ENCODE measurements around the gene PCCB.
"Not testable (repeated sequence)": the region's sequence is repeated elsewhere in the genome, so short reads cannot be mapped to it uniquely, and the experiment has no call there.

The PCCB gene

DNA sequence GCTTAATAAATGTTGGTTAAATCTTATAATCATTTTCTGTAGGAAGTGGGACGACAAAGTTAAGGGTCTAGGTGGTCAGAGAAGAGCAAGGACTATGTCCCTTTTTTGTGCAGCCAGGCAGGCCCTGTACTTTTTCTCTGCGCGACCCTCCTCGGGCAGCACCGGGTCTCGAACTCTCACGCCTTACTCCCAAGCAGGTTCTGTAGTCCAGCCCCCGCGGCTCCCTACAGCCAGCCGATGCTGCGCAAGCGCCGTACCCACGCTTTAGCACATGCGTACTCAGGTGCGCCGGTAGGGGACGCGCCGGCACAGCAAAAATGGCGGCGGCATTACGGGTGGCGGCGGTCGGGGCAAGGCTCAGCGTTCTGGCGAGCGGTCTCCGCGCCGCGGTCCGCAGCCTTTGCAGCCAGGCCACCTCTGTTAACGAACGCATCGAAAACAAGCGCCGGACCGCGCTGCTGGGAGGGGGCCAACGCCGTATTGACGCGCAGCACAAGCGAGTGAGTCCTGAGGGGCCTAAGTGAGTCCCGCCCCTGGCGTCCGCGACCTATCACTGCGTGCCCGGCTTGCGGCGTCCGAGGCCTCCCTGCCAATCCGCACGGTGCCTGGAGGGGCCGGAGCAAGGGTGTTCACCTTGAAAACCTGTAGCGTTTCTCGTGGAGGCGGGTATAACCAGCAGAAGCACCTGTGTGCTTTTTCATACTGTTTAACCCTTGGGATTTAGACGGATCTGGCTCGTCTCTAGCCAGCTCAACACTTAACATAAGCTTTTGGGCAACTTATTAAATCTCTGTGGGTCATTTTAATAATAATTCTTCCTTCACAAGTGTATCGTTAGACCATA, at the start of gene PCCB:
PCCB (plus strand) TSS at position 282 of the 844 bp plus-strand sequence; CDS start at position 318, 36 bp downstream.
- peak; percentile 81 for DNase-seq (ENCODE audit: insufficient read length, low spot score)
- FAIRE-seq, result peak; percentile 87

DNA sequence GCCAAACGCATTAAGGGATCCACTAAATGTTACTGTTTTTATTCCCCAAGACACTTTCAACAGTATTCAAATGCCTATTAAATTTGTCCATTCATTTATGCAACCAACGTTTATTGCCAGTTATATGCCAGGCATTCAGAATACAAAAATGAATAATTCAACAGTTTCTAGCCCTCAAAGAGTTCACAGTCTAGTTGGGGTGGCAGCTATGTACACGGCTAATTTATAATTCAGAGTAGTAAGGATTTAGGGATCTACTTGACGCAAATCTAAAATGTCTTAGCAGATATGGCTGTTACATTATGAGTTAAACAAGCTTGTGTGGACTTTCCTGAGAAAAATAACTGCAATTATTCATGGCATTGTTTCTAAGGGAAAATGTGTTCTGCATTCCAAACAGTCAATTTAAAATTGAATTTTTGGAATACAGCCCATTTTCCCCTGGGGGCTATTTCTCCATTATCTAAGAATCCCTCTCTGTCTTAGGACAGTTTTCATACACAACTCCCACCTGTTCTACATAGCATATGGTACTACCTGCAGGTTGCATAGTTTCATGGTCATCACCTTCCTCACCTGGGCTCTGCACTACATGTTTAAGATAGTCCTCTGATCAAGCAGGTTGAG, 42.5 kb upstream of the PCCB start:
- DNase-seq (ENCODE audit: insufficient read length, low spot score) (no peak), FAIRE-seq (no peak)

DNA sequence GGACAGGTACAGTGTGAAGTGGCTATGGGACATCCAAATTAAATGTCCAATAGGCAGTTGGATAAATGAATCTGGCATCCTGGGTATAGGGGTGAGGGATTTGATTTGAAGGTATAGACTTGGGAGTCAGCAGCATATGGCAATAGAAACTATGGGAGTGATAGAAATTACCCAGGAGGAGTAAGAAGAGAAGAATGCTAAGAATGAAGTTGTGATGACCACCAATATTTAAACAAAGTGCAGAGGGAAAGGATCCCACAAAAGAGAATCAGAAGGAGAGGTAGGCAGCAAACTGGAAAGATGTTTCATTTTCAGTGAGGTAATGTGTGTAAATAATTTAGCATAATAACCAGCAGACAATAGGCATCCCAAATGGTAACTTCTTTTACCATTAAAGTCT, 40.2 kb upstream of the PCCB start:
- FAIRE-seq, result no peak

DNA sequence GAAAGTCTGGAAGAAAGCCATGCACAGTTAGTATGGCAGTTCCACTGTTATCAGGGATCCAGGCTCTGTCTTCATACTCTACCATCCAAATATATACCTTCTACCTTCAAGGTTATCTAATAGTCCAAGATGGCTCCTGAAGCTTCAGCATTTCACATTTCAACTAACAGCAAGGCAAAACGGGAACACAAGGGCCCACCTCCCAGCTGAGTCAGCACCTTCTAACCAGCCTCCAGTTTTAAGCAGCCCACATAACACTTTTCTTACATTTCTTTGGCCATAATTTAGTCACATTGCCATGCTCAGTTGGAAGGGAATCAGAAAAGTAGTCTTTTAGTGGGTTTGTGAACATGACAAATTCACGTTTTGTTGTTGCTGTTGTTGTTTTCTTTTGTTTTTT, 38.6 kb upstream of the PCCB start:
- DNase-seq (ENCODE audit: insufficient read length, low spot score) (no peak), FAIRE-seq (no peak)

More for the DNA sequence above, 40.2 kb upstream of the PCCB start:
- DNase-seq (ENCODE audit: insufficient read length, low spot score), result no peak

DNA sequence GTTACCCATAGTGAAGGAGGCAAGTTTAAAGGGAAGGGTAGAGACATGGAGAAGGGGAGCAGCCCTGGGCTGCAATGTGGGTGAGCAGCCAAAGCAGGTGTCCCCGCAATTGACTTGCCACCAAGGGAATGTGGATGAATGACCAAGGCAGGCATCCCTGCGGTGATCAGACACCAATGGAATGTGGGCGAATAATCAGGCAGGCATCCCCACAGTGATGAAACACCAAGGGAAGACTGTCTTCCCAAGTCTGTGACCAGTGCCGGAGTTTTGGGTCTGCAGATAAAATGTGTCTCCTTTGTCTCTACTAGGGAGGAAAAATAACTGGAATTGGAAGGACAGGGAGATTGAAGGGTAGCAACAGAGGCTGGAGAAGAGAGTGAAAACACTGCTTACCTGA, 27.4 kb upstream of the PCCB start:
- DNase-seq (ENCODE audit: insufficient read length, low spot score); FAIRE-seq: not testable (repeated sequence)

DNA sequence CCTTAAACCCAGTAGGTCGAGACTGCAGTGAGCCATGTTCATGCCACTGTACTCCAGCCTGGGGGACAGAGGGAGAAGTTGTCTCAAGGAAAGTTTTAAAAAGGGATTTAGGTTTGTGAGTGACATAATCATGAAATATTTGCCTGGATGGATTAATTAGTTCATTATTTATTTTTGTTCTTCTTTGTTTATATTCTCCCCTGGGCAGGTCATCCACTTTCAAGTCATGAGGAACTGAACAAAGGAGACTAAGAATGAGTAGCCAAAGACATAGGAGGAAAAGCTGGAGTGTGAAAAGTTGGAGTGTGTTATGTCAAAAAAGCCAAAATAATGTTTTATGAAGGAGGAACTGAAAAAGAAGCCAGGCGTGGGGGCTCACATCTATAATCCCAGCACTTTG, 17.7 kb upstream of the PCCB start:
- DNase-seq (ENCODE audit: insufficient read length, low spot score) (no peak), FAIRE-seq (no peak)

DNA sequence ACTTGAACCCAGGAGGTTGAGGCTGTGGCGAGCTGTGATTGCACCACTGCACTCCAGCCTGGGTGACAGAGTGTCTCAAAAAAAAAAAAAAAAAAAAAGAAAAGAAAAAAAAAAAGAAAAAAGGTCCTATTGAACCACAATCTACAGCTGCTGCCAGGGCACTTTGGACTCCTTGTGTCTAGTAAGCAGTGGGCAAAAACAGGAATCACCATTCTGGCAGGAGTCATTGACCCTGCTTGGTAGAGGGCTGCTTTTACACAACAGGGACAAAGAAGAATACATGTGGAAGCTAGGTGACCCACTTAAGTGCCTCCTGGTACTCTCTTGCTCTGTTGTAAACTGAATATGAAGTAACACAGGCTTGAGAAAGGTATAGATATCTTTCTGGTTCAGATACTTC, 14.6 kb upstream of the PCCB start:
- DNase-seq (ENCODE audit: insufficient read length, low spot score) (no peak), FAIRE-seq (no peak)

DNA sequence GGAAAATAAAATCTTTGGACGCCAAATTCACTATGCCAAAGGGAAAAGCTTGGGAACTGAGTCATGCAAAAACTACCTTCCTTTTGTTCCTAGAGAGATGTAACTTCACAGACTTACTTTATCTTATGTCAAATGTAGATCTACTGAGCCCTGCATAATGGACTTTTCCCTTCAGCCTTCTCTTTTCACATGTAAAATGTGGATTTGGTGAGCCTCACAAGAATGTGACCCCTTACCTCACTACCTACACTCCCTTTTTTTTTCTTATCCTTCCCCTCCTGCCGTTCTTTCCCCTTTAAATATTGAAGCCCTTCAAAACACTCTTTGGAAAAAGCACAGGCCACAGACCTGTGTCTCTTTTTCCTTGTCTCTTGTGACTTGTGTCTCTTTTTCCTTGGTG, 14.0 kb upstream of the PCCB start:
- FAIRE-seq, result no peak

DNA sequence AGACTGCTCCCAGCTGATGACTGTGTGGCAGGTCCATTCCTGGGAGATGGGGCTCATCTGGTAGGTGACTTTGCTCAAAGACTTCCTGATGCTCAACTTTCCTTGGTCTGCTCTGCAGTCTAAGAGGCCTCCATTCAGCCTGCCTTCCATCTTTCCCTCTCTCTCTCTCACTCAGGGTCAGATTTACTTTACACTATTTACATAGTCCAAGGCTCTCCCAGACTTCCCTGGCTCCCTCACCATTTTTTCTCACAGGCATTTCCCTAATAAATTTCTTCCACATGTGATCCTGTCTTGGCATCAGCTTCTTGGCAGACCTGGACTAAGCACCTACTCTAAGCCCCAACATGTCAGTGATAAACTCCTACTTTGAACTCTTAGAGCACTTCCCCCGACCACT, 13.0 kb upstream of the PCCB start:
- no peak for DNase-seq (ENCODE audit: insufficient read length, low spot score)
- FAIRE-seq, result no peak

More for the DNA sequence above, 14.0 kb upstream of the PCCB start:
- DNase-seq (ENCODE audit: insufficient read length, low spot score), result no peak

DNA sequence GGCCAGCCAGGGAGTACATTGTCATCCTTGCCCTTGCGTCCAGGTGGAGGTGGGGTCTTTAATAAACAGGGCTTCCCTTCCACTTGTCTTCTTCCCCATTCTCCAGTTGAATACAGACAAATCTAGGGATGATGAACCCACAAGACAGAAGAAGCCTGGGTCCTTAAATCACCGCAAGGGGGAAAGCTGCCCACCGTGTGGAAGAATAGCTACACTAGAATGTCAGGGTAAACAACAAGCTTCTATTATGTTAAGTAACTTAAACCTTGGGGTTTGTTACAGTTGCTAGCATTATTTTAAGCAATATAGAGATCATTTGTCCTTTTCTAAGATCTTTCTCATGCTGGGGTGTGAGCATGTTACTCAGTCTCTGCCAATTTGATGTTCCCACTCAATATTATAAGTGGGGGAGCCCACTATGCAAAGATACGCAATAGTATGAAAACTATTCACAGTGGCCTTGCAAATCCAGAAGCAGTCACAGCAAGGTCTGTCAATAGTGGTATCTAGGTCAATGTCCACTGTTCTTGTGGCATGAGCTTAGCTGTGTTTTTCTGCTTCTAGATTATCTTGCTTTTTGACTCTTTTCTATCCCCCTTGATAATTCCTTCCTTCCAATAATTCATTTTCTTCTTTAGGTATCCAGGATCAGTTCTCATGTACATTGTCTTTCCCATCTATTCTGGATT, 12.0 kb upstream of the PCCB start:
- DNase-seq (ENCODE audit: insufficient read length, low spot score) (no peak), FAIRE-seq (no peak)

DNA sequence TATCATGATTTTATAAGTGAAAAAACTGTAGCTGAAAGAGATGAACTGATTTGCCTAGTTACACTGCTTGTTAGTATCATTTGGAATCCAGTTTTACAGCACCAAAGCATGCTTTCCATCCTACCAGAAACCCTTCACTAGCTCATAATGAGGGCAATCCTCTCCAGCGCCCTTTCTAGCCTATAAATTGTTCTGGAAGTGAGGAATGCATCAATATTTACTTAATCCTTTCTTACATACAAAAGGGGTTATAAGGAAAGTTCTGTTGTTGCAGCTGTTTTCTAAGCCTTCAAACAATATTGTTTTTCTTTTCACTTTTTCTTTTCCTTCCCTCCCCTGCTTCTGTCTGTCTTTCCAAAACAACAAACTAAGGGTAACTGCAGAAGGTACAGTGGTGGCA, 11.0 kb upstream of the PCCB start:
- FAIRE-seq, result no peak
- no peak for DNase-seq (ENCODE audit: insufficient read length, low spot score)

DNA sequence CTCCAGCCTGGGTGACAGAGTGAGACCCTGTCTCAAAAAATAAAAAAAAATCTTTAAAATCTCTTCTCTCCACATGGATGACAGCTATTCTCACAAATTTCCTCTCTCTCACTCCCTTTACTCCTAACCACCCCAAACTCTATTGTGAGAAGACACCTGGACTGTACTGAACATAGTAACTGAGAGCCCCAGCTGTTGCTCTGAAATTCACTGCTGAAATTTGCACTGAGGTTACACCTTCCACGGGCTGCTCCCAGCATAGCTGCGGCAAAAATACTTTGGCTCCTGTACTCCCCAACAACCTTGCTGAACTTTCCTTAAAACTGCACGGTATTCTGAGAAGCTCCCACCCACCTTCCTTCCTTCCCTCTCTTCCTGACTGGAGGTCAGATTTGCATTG, 4.4 kb upstream of the PCCB start:
- no peak for FAIRE-seq
- no peak for DNase-seq (ENCODE audit: insufficient read length, low spot score)

DNA sequence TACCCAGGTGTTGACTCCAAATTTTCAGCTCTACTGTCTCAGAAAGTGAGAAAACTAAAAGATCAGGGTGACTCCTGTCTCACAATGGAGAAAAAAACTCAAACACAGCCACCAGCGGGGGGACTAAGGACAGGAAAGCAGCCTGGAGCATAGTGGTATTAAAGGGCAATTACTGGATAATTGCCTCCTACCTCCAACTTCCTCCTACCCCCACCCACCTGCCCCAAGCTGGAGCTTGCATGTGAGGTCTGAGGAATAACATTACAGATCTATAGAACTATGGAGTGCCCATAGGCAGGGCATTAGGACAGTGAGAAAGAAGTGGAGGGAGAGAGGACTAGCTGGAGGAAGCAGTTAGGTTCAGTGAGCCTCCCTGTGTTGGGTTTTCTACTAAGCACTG, 2.7 kb upstream of the PCCB start:
- FAIRE-seq (no peak), DNase-seq (ENCODE audit: insufficient read length, low spot score) (no peak)

DNA sequence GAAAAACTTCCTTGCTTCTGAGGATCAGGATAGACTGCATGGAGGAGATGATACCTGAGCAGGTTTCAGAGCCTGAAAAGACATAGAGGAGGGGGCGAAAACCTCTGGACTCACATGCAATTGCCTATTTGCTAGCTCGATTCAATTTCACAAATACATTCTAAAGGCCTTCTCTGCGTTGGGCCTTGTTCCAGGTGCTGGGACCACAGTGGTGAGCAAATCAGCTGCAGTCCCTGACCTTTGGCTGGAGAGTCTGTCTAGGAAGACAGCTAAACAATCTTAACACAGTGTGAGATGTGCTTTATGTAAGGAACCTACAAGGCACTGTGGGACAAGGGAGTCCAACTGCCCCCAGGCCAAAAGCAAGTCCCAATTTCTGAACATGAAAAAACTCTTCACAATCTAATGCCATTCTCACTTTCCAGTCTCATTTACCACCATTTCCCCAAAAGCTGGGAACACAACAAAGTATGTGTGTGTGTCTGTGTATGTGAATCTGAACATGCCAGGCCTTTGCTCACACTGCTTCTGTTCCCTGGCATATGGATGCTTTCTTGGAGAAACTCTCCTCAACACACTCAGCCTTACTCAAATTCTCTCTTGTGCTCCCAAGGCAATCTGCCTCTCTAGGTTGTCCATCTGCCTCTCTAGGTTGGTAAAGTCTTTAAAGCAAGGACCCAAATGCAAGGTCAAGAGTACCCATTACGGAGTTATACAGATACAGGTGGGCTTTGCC, 2.1 kb upstream of the PCCB start:
- FAIRE-seq, result no peak
- DNase-seq (ENCODE audit: insufficient read length, low spot score), result no peak

DNA sequence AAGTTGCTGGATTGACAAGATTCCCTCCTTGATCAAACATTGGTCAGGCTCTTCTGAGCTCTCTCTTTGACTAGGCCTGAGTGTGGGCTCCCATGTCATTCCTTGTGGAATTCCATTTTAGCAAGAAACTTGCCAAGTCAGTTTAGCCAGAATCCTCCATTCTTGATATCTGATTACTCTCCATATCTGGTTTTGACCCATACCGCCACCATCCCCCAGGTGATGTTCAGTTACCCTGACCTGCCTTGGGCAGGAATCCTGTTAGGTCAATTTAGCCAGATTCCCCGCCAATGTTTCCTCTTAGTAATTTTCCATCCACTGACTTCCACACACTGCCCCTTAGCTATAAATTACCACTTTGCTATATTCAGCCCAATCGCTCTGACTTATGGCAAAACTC, 1.0 kb upstream of the PCCB start:
- FAIRE-seq, result no peak
- no peak for DNase-seq (ENCODE audit: insufficient read length, low spot score)

DNA sequence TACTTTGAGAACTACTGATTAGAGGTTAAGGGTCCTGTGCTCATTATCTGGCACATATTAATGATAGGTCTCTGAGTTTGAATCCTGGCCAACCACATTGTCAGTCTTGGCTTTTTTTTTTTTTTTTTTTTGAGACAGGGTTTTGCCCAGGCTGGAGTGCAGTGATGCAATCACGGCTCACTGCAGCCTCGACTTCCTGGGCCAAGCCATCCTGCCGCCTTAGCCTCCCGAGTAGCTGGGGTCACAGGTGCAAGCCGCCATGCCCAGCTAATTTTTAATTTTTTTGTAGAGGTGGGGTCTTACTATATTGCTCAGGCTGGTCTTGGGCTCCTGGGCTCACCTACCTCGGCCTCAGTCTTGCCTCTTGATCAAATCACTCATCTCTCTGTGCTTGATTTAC, 547 bp upstream of the PCCB start:
- no peak for FAIRE-seq
- DNase-seq (ENCODE audit: insufficient read length, low spot score), result no peak

DNA sequence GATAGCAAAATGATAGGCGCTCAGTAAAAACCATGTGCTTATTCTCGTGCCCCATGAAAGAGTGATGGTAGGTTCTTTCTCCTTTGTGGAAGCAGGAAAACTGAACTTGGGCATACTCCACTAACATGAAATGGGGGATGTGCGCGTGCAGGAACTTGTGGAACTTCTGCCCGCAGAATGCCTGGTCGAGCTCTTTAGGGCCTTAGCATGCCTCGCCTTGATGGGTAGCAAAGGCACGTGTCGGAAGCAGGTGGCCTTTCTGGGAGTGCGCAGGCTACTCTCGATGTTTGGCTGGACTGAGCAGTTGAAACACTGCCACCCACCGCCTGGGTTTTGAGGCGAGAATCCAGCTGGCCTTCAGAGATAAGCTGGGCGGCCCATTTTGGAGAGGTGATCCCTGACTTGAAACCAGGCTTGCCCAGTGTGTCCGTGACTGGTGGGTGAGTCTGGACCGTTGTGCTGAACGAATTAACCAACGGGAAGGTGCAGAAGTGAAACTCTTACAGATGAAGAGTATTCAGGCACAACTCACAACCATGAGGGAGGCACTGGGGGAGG, 842 bp downstream of the PCCB start:
- DNase-seq (ENCODE audit: insufficient read length, low spot score), result no peak
- FAIRE-seq, result peak; percentile 33

DNA sequence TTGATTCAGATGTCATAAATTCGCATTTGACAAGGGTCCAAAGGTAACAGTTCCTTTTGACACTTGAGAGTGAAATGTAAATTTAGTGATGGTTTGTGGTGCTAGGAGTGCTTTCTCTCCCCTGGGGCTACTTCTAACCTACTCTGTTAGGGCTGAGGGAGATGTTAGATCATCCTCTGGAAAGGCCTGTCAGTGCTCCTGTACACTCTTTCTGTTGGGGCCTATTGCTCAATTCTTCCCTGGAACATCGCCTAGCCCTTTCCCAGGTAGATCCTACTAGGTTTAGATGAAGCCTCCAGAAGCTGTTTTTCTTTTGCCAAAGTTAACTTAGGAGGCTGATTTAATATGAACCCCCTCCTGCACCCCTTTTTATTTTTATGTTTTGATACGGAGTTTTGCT, 1.4 kb downstream of the PCCB start:
- no peak for FAIRE-seq
- DNase-seq (ENCODE audit: insufficient read length, low spot score), result no peak

DNA sequence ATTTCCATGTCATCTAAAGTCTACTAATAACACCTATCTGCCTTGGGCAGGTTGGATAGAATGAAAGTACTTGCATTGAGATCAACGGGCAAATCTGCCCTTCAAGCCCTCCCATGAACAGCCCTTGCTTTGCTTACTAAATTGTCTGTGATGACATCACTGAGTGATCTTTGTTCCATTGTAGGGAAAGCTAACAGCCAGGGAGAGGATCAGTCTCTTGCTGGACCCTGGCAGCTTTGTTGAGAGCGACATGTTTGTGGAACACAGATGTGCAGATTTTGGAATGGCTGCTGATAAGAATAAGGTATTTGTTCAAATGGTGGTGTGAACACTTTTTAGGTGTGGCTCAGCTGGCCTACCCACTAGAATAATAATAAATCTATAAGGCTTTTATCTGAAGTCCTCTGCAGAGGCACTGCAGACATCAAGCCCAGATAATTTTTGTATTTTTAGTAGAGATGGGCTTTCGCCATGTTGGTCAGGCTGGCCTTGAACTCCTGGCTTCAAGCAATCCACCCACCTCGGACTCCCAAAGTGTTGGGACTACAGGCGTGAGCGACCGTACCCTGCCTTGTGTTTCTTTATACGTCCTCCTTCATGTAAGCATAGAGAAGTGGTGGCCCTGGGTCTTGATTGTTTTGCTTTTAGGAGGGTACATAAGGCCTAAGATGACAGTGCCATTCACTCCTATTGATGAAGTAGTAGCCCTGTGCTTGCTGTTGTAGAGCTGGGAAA, 5.7 kb downstream of the PCCB start:
- FAIRE-seq (no peak), DNase-seq (ENCODE audit: insufficient read length, low spot score) (no peak)

DNA sequence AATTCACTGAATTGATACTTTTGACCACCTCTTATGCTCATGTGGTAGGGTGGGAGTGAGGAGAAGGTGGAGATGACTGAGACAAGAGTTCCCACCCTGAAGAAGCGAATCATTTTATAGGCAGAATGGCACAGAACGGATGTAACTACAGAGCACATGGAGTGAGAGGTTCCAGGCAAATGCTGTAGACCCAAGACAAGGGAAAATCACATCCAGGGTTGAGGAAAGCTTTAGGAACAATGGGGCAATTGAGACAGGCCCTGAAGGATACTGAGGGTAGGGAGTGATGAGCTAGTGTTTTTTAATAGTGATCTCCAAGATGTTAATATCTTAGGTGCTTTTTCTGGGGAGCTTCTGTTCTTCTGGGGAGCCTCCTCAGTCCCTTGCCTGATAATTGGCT, 8.1 kb downstream of the PCCB start:
- FAIRE-seq (no peak), DNase-seq (ENCODE audit: insufficient read length, low spot score) (no peak)

Data from GM19239 (cell line).